HepG2 (cell line): ENCODE data around the gene TMC2. TPM values are rescaled to one million over a fixed set of nuclear protein-coding genes. Genes with fewer than 3 reads are reported as not detected.

Source experiments
- ATF7 ChIP-seq, 2 experiments: fragments of 450-650 bp in 1 of 2; sonication (generic) in 1 of 2; formaldehyde crosslinking in 1 of 2; IDR thresholded peaks; 2 replicates each; pipeline versions ENCODE4 v1.4.0 to v1.6.1; 2016 to 2020; ENCODE audit warnings: antibody characterized with exemption in 1 of 2, mild to moderate bottlenecking in 1 of 2, missing genetic modification reagents in 1 of 2
- CBX2 ChIP-seq, 2 experiments: fragments of 200-600 bp in 1 of 2; sonication (generic); formaldehyde crosslinking in 1 of 2; IDR thresholded peaks; 2 replicates each; pipeline versions ENCODE4 v1.7.0 to v1.8.1; 2018 to 2022; ENCODE audit warnings: low read depth in 2 of 2, low read length in 1 of 2, mild to moderate bottlenecking in 1 of 2, missing genetic modification reagents in 1 of 2
- CREB3 ChIP-seq: sonication (generic); formaldehyde crosslinking; IDR thresholded peaks from 2 replicates; pipeline ENCODE4 v1.5.0; 2020; ENCODE audit warnings: missing genetic modification reagents
- E2F5 ChIP-seq: sonication (generic); formaldehyde crosslinking; conservative IDR thresholded peaks from 2 replicates; pipeline ENCODE4 v1.4.0; 2020; ENCODE audit warnings: missing genetic modification reagents
- FOSL2 ChIP-seq: sonication (generic); formaldehyde crosslinking; IDR thresholded peaks from 2 replicates; pipeline ENCODE4 v1.4.0; 2020; ENCODE audit warnings: missing genetic modification reagents
- FOXC1 ChIP-seq: sonication (generic); formaldehyde crosslinking; IDR thresholded peaks from 2 replicates; pipeline ENCODE4 v1.8.0; 2022; ENCODE audit warnings: mild to moderate bottlenecking, missing genetic modification reagents, borderline replicate concordance
- KAT2B ChIP-seq: fragments of 150-350 bp; IDR thresholded peaks from 2 replicates; pipeline ENCODE4 v1.6.1; 2014; ENCODE audit warnings: low read depth, low read length, borderline replicate concordance
- KLF12 ChIP-seq: sonication (generic); formaldehyde crosslinking; IDR thresholded peaks from 2 replicates; pipeline ENCODE4 v1.4.0; 2020; ENCODE audit warnings: missing genetic modification reagents, borderline replicate concordance
- KLF9 ChIP-seq: IDR thresholded peaks from 2 replicates; pipeline ENCODE4 v1.6.1; 2016; ENCODE audit warnings: low read depth
- MAFF ChIP-seq: IDR thresholded peaks from 2 replicates; pipeline ENCODE4 v1.6.1; 2011; ENCODE audit warnings: low read depth, low read length, improper control_type of control experiment
- MIXL1 ChIP-seq: IDR thresholded peaks from 2 replicates; pipeline ENCODE4 v1.6.1; 2016
- NFE2 ChIP-seq: sonication (generic); formaldehyde crosslinking; IDR thresholded peaks from 2 replicates; pipeline ENCODE4 v1.4.0; 2020; ENCODE audit warnings: missing genetic modification reagents
- PITX1 ChIP-seq: sonication (generic); formaldehyde crosslinking; IDR thresholded peaks from 2 replicates; pipeline ENCODE4 v1.5.1; 2020; ENCODE audit warnings: mild to moderate bottlenecking, missing genetic modification reagents
- SKIL ChIP-seq: sonication (generic); formaldehyde crosslinking; IDR thresholded peaks from 2 replicates; pipeline ENCODE4 v1.8.0; 2022; ENCODE audit warnings: missing genetic modification reagents, mild to moderate bottlenecking, moderate library complexity, borderline replicate concordance
- U2AF2 ChIP-seq: fragments of 200-400 bp; formaldehyde crosslinking; IDR thresholded peaks from 2 replicates; pipeline ENCODE4 v1.6.1; 2017; ENCODE audit warnings: low read depth, mild to moderate bottlenecking, low read length
- ZBTB42 ChIP-seq: sonication (generic); formaldehyde crosslinking; IDR thresholded peaks from 2 replicates; pipeline ENCODE4 v1.5.0; 2020; ENCODE audit warnings: mild to moderate bottlenecking, missing genetic modification reagents
- ZNF12 ChIP-seq: sonication (generic); formaldehyde crosslinking; IDR thresholded peaks from 2 replicates; pipeline ENCODE4 v1.5.0; 2020; ENCODE audit warnings: missing genetic modification reagents
- ZNF317 ChIP-seq: sonication (generic); formaldehyde crosslinking; IDR thresholded peaks from 2 replicates; pipeline ENCODE4 v1.5.0; 2020; ENCODE audit warnings: mild to moderate bottlenecking, missing genetic modification reagents
- ZNF7 ChIP-seq: IDR thresholded peaks from 2 replicates; pipeline ENCODE4 v1.6.1; 2016; ENCODE audit warnings: missing biosample characterization, missing genetic modification reagents
- ZNF749 ChIP-seq: sonication (generic); formaldehyde crosslinking; IDR thresholded peaks from 2 replicates; pipeline ENCODE4 v1.8.0; 2022; ENCODE audit warnings: mild to moderate bottlenecking, missing genetic modification reagents, moderate library complexity, borderline replicate concordance
- polyA plus RNA-seq, 8 experiments: library from polyadenylated mRNA; depleted of rRNA in 3 of 8; stranded (reverse) in 7 of 8; unstranded in 1 of 8; fragments of >200 nt; fragmentation: Illumina TruSeq in 4 of 8; extraction: Trizol in 4 of 8; gene quantifications; 2 replicates each; pipeline versions ENCODE4 v1.2.1 to v1.2.3, GENCODE V29; 2011 to 2016; ENCODE audit warnings: low read depth in 4 of 8, missing spikeins in 1 of 8, mixed read lengths in 1 of 8; ENCODE audit not compliant: insufficient read depth in 1 of 8
- total RNA-seq, 5 experiments: library from RNA; depleted of rRNA; stranded (reverse); fragments of >200 nt; fragmentation: Illumina TruSeq; extraction: Trizol; gene quantifications; 2 replicates each; pipeline ENCODE4 v1.2.3, GENCODE V29; 2016; ENCODE audit warnings: low read depth in 1 of 5
- TF ChIP-seq, protein P1 (sequence below): sonication (generic); formaldehyde crosslinking; IDR thresholded peaks from 2 replicates; pipeline ENCODE4 v1.8.1; 2023; ENCODE audit warnings: missing genetic modification reagents, inconsistent platforms, borderline replicate concordance
- TF ChIP-seq, protein P2 (sequence below): sonication (generic); formaldehyde crosslinking; IDR thresholded peaks from 2 replicates; pipeline ENCODE4 v1.8.0; 2022; ENCODE audit warnings: mild to moderate bottlenecking, missing genetic modification reagents

TMC2 gene
- total and polyA plus RNA-seq, 2 of the 13 experiments (the other 11 are each of a cell fraction or from before 2014, with no cell fraction given), result not detected

DNA sequence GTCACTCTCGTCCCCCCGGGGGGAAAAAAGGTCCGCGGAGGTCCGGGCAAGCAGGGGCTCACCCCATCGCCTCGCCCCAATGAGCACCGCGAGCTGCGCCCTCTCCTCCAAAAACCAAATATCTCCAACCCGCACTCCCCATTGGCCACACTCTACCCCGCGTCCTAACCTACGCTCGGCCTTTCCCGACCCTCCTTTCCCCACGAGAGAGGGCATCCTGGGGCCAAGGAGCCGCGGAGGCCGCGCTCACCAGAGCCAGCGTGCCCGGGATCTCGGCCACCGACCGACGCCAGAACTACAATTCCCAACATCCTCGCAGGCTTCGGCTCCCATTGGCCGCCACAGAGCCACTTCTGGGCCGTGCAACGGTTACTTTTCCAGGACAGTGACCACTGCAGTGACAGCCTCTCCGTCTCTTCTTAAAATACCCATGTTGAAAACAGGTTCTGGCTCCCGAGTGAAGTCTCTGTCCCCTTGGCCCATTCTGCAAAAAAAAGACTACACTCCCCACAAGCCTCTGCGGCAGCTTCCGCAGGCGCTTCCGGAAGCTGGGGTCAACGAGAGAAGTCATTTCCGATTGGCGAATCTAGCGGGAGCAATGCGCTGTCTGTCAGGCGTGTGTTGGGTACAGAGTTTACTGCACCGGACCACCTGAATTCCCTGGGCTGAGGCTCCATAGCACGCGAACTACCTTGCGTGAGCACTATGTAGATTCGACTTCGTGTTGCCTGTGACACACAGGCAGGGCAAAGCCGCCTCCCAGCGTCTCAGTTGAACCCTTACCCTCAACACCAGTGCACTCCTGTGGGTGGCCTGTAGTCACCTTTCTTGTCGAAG lies 27.5 kb upstream of the TMC2 start, which contains the start of gene ZNF343 (continued):
- TF ChIP-seq ZBTB42, result peak; percentile 19; the same call in 1 of the 2 replicates
- TF ChIP-seq SKIL (CRISPR knock-in tag), result no peak
- TF ChIP-seq KLF9, result peak; percentile 20; the same call in 1 of the 2 replicates
- no peak for TF ChIP-seq U2AF2
- TF ChIP-seq KLF12, result peak; percentile 68
- TF ChIP-seq, protein P1, sequence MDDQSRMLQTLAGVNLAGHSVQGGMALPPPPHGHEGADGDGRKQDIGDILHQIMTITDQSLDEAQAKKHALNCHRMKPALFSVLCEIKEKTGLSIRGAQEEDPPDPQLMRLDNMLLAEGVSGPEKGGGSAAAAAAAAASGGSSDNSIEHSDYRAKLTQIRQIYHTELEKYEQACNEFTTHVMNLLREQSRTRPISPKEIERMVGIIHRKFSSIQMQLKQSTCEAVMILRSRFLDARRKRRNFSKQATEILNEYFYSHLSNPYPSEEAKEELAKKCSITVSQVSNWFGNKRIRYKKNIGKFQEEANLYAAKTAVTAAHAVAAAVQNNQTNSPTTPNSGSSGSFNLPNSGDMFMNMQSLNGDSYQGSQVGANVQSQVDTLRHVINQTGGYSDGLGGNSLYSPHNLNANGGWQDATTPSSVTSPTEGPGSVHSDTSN (CRISPR knock-in tag), result peak; percentile 37; the same call in 1 of the 2 replicates
- peak; percentile 73; the same call in 1 of the 2 replicates for TF ChIP-seq MIXL1 (CRISPR knock-in tag)
- no peak for TF ChIP-seq CBX2 (IDR thresholded peaks at IDR 0.05; ENCODE audit: low read depth, low read length)
- TF ChIP-seq CBX2 (CRISPR knock-in tag; IDR thresholded peaks at IDR 0.05; ENCODE audit: low read depth), result peak; percentile 85; the same call in 1 of the 2 replicates
- TF ChIP-seq FOXC1, result peak; percentile 19
- no peak for TF ChIP-seq ZNF7 (CRISPR knock-in tag)
- TF ChIP-seq MAFF, result no peak
- 0 out of 2 replicates have a peak, but pooled peaks have one; percentile 39 for TF ChIP-seq ZNF12 (CRISPR knock-in tag)
- 0 out of 2 replicates have a peak, but pooled peaks have one; percentile 60 for TF ChIP-seq ZNF749 (CRISPR knock-in tag)
- TF ChIP-seq, protein P2, sequence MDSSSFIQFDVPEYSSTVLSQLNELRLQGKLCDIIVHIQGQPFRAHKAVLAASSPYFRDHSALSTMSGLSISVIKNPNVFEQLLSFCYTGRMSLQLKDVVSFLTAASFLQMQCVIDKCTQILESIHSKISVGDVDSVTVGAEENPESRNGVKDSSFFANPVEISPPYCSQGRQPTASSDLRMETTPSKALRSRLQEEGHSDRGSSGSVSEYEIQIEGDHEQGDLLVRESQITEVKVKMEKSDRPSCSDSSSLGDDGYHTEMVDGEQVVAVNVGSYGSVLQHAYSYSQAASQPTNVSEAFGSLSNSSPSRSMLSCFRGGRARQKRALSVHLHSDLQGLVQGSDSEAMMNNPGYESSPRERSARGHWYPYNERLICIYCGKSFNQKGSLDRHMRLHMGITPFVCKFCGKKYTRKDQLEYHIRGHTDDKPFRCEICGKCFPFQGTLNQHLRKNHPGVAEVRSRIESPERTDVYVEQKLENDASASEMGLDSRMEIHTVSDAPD (CRISPR knock-in tag), result peak; percentile 76; the same call in 1 of the 2 replicates
- TF ChIP-seq CREB3, result no peak
- TF ChIP-seq NFE2 (CRISPR knock-in tag), result no peak
- TF ChIP-seq FOSL2 (CRISPR knock-in tag), result peak; percentile 63
- TF ChIP-seq ZNF317 (CRISPR knock-in tag), result peak; percentile 85; the same call in 1 of the 2 replicates
- TF ChIP-seq ATF7 (IDR thresholded peaks at IDR 0.05), result no peak
- peak; percentile 21; the same call in 1 of the 2 replicates for TF ChIP-seq ATF7 (CRISPR knock-in tag; IDR thresholded peaks at IDR 0.05)
- peak; percentile 84 for TF ChIP-seq PITX1 (CRISPR knock-in tag)
- TF ChIP-seq E2F5 (CRISPR knock-in tag), result no peak; the same call in 1 of the 2 replicates
- TF ChIP-seq KAT2B, result 0 out of 2 replicates have a peak, but pooled peaks have one; percentile 12
